Peyer's patch (tissue), 4 donors: Measurements from ENCODE around the gene BPI. TPM values are rescaled to one million over a fixed set of nuclear protein-coding genes. Genes with fewer than 3 reads are reported as not detected.

Source experiments
- DNase-seq, 3 donors: peaks; one replicate each; pipeline ENCODE4 v3.0.0-alpha.2; 2017 to 2019
- H3K27ac ChIP-seq, 4 donors: fragments of 200-600 bp; sonication (generic); one replicate each; pipeline ENCODE4 v1.5.1; 2016 to 2019
- H3K27me3 ChIP-seq, 2 donors: fragments of 200-600 bp; sonication (generic); one replicate each; pipeline ENCODE4 v1.5.1; 2019
- H3K36me3 ChIP-seq, 3 donors: fragments of 200-600 bp; sonication (generic); one replicate each; pipeline ENCODE4 v1.5.1; 2016 to 2019
- H3K4me1 ChIP-seq, 4 donors: fragments of 200-600 bp; sonication (generic); one replicate each; pipeline ENCODE4 v1.5.1; 2016 to 2019
- H3K4me3 ChIP-seq, 4 donors: fragments of 200-600 bp; sonication (generic); 1 replicate in 3 of 4; 2 replicates in 1 of 4; pipeline ENCODE4 v1.5.1; 2016 to 2019; ENCODE audit warnings: mild to moderate bottlenecking in 1 of 4
- H3K9me3 ChIP-seq, 4 donors: fragments of 200-600 bp; sonication (generic); one replicate each; pipeline ENCODE4 v1.5.1; 2016 to 2019; ENCODE audit warnings: mild to moderate bottlenecking in 1 of 4
- POLR2A ChIP-seq, 2 donors: fragments of 450-650 bp; IDR thresholded peaks; one replicate each; pipeline ENCODE4 v1.5.1; 2017; ENCODE audit warnings: antibody characterized with exemption in 2 of 2, mild to moderate bottlenecking in 2 of 2, moderate library complexity in 2 of 2
- total RNA-seq, 4 donors: library from RNA; depleted of rRNA; stranded (reverse); fragments of >200 nt; gene quantifications; one replicate each; pipeline ENCODE4 v1.1.0, GENCODE V29; 2016
- TF ChIP-seq, protein P1 (sequence below), 6 experiments: fragments of 450-650 bp in 4 of 6; fragments of 200-600 bp in 2 of 6; sonication (generic) in 1 of 6; IDR thresholded peaks; one replicate each; pipeline ENCODE4 v1.5.1; 2017 to 2019; ENCODE audit warnings: antibody characterized with exemption in 6 of 6, mild to moderate bottlenecking in 3 of 6, moderate library complexity in 1 of 6

BPI gene
- total RNA-seq, 4 donors from 2014 or later: not detected

- no peaks in the 10 kb centered on the region for H3K27me3 ChIP-seq
- H3K4me3 ChIP-seq: no peak overlapping the region
- TF ChIP-seq POLR2A (IDR thresholded peaks at IDR 0.05): no peak
- TF ChIP-seq, protein P1, sequence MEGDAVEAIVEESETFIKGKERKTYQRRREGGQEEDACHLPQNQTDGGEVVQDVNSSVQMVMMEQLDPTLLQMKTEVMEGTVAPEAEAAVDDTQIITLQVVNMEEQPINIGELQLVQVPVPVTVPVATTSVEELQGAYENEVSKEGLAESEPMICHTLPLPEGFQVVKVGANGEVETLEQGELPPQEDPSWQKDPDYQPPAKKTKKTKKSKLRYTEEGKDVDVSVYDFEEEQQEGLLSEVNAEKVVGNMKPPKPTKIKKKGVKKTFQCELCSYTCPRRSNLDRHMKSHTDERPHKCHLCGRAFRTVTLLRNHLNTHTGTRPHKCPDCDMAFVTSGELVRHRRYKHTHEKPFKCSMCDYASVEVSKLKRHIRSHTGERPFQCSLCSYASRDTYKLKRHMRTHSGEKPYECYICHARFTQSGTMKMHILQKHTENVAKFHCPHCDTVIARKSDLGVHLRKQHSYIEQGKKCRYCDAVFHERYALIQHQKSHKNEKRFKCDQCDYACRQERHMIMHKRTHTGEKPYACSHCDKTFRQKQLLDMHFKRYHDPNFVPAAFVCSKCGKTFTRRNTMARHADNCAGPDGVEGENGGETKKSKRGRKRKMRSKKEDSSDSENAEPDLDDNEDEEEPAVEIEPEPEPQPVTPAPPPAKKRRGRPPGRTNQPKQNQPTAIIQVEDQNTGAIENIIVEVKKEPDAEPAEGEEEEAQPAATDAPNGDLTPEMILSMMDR (IDR thresholded peaks at IDR 0.05): no peak
- H3K36me3 ChIP-seq: no peaks in the 10 kb centered on the region
- DNase-seq: no peak
- H3K27ac ChIP-seq: no peak overlapping the region
- no peaks in the 10 kb centered on the region for H3K4me1 ChIP-seq
- H3K9me3 ChIP-seq: no peaks in the 10 kb centered on the region
Observed at GRCh38 chr20:38284893-38285444, 19.0 kb upstream of the BPI start.

- no peaks in the 10 kb centered on the region for H3K9me3 ChIP-seq
- H3K4me3 ChIP-seq: no peak overlapping the region
- DNase-seq: no peak
- no peaks in the 10 kb centered on the region for H3K27me3 ChIP-seq
- no peaks in the 10 kb centered on the region for H3K4me1 ChIP-seq
- TF ChIP-seq, protein P1 (IDR thresholded peaks at IDR 0.05): no peak
- TF ChIP-seq POLR2A (IDR thresholded peaks at IDR 0.05): no peak
- H3K27ac ChIP-seq: no peak overlapping the region
- H3K36me3 ChIP-seq: no peaks in the 10 kb centered on the region
Observed at GRCh38 chr20:38286586-38287531, 17.1 kb upstream of the BPI start.

DNA sequence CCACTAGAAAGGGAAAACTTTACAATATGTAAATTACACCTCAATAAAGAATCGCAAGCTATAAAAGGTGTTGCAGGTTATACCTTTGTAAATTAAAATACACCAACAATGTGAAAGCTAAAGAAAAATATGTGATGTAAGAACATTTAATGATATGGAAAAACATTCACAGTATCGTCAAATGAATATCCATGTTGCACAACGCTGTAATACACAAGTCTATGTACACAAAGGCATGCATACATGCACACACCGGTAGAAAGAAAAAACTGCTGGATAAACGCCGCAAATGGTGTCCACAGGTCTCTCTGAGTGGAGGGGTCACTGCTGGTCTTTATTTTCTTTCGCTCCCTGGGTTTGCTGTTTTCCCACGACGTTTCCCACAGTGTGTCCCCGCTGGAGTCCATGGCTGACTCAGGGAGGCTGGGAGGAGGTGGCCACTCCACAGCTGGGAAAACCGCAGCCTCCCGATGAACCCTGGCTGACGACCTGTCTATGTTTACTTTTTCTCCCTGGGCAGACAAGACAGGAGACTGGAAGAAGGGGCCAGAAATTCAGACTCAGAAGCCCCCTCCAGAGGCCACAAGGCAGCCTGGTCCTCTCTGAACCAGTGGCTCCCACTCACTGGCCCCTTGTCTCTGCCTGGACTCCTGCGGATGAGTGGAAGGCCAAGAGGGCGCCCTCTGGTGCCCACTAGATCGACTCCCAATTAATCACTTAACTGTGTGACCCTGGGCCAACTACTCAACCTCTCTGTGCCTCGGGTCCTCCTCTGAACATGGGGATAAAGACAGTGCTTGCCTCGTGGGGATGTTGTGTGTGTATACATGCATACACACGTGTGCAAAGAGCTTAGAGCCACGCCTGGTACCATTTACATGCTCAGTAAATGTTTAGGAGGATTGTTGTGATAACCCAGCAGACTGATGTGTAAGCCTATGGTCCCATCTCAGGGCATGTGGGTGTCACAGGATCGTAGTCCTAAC is 12.8 kb upstream of the BPI start:
- H3K27ac ChIP-seq: no peak overlapping the region
- H3K9me3 ChIP-seq: no peaks in the 10 kb centered on the region
- H3K4me1 ChIP-seq: no peaks in the 10 kb centered on the region
- TF ChIP-seq POLR2A (IDR thresholded peaks at IDR 0.05): no peak
- TF ChIP-seq, protein P1 (IDR thresholded peaks at IDR 0.05): peak in 2 of 6 experiments; percentile 23 to 24
- no peaks in the 10 kb centered on the region for H3K36me3 ChIP-seq
- peak in 1 of 3 donors; percentile 51 for DNase-seq
- H3K27me3 ChIP-seq: no peaks in the 10 kb centered on the region
- H3K4me3 ChIP-seq: no peak overlapping the region

- Histone ChIP-seq H3K4me3 (no peak overlapping the region), H3K9me3 (no peaks in the 10 kb centered on the region), H3K27me3 (no peaks in the 10 kb centered on the region), H3K27ac (no peak overlapping the region), H3K4me1 (no peaks in the 10 kb centered on the region), H3K36me3 (no peaks in the 10 kb centered on the region)
- DNase-seq: no peak
- TF ChIP-seq POLR2A (IDR thresholded peaks at IDR 0.05): no peak
- TF ChIP-seq, protein P1 (IDR thresholded peaks at IDR 0.05): no peak
Observed at GRCh38 chr20:38291966-38292365, 12.0 kb upstream of the BPI start.

GRCh38 chr20:38293491-38294065 is 10.4 kb upstream of the BPI start:
- H3K27ac ChIP-seq: no peak overlapping the region
- H3K9me3 ChIP-seq: no peaks in the 10 kb centered on the region
- H3K27me3 ChIP-seq: no peaks in the 10 kb centered on the region
- DNase-seq: no peak
- no peak for TF ChIP-seq POLR2A (IDR thresholded peaks at IDR 0.05)
- TF ChIP-seq, protein P1 (IDR thresholded peaks at IDR 0.05): no peak
- no peak overlapping the region for H3K4me3 ChIP-seq
- no peaks in the 10 kb centered on the region for H3K4me1 ChIP-seq
- no peaks in the 10 kb centered on the region for H3K36me3 ChIP-seq
